H9 (cell line): ENCODE measurements around the gene SH3BGR. TPM values are rescaled to one million over a fixed set of nuclear protein-coding genes. Genes with fewer than 3 reads are reported as not detected.

Source experiments
- DNase-seq: peaks from one replicate; pipeline ENCODE4 v3.0.0-alpha.2; 2017
- H2AFZ ChIP-seq: one replicate; pipeline ENCODE4 v1.6.1; 2013; ENCODE audit warnings: mild to moderate bottlenecking, low read length, control low read depth, moderate library complexity
- H2AK5ac ChIP-seq: 2 replicates; pipeline ENCODE4 v1.6.1; 2013; ENCODE audit warnings: low read length, control low read depth, mixed read lengths; ENCODE audit not compliant: insufficient read length
- H2BK120ac ChIP-seq: one replicate; pipeline ENCODE4 v1.6.1; 2013; ENCODE audit warnings: low read depth, mild to moderate bottlenecking, low read length, control low read depth, inconsistent platforms; ENCODE audit not compliant: poor library complexity, severe bottlenecking
- H2BK12ac ChIP-seq: 2 replicates; pipeline ENCODE4 v1.6.1; 2013; ENCODE audit warnings: low read length, control low read depth, mixed read lengths, low read depth; ENCODE audit not compliant: insufficient read length
- H2BK15ac ChIP-seq: 2 replicates; pipeline ENCODE4 v1.6.1; 2013; ENCODE audit warnings: low read depth, low read length, control low read depth
- H2BK20ac ChIP-seq: one replicate; pipeline ENCODE4 v1.6.1; 2013; ENCODE audit warnings: low read depth, mild to moderate bottlenecking, low read length, control low read depth, inconsistent platforms; ENCODE audit not compliant: poor library complexity, severe bottlenecking
- H2BK5ac ChIP-seq: 2 replicates; pipeline ENCODE4 v1.6.1; 2013; ENCODE audit warnings: low read length, control low read depth, mixed read lengths; ENCODE audit not compliant: insufficient read length
- H3K14ac ChIP-seq: 2 replicates; pipeline ENCODE4 v1.6.1; 2013; ENCODE audit warnings: low read length, control low read depth; ENCODE audit not compliant: insufficient read depth
- H3K18ac ChIP-seq: 2 replicates; pipeline ENCODE4 v1.6.1; 2013; ENCODE audit warnings: low read depth, mild to moderate bottlenecking, mixed read lengths, low read length, control low read depth; ENCODE audit not compliant: insufficient read length
- H3K23ac ChIP-seq: 2 replicates; pipeline ENCODE4 v1.6.1; 2013; ENCODE audit warnings: low read length, control low read depth, mixed read lengths, low read depth; ENCODE audit not compliant: insufficient read length
- H3K23me2 ChIP-seq: 2 replicates; pipeline ENCODE4 v1.6.1; 2013; ENCODE audit warnings: low read depth, mild to moderate bottlenecking, mixed read lengths, low read length, control low read depth; ENCODE audit not compliant: insufficient read length, poor library complexity, severe bottlenecking
- H3K27ac ChIP-seq: 2 replicates; pipeline ENCODE4 v1.5.1; 2013; ENCODE audit warnings: low read length, control low read depth, mixed read lengths, low read depth; ENCODE audit not compliant: insufficient read length
- H3K27me3 ChIP-seq: 2 replicates; pipeline ENCODE4 v1.6.1; 2013; ENCODE audit warnings: low read length, control low read depth, inconsistent platforms; ENCODE audit not compliant: insufficient read depth
- H3K4ac ChIP-seq: 2 replicates; pipeline ENCODE4 v1.6.1; 2013; ENCODE audit warnings: low read depth, mild to moderate bottlenecking, control low read depth, inconsistent platforms, low read length, moderate library complexity
- H3K4me1 ChIP-seq: 2 replicates; pipeline ENCODE4 v1.6.1; 2013; ENCODE audit warnings: low read length, control low read depth, inconsistent platforms; ENCODE audit not compliant: insufficient read depth
- H3K4me2 ChIP-seq: 2 replicates; pipeline ENCODE4 v1.6.1; 2013; ENCODE audit warnings: low read length, control low read depth, mixed read lengths; ENCODE audit not compliant: insufficient read length, insufficient read depth
- H3K56ac ChIP-seq: 2 replicates; pipeline ENCODE4 v1.6.1; 2013; ENCODE audit warnings: low read depth, mild to moderate bottlenecking, mixed read lengths, low read length, control low read depth; ENCODE audit not compliant: insufficient read length
- H3K79me1 ChIP-seq: 2 replicates; pipeline ENCODE4 v1.6.1; 2013; ENCODE audit warnings: low read depth, mild to moderate bottlenecking, moderate library complexity, low read length, control low read depth, inconsistent platforms; ENCODE audit not compliant: insufficient read depth, poor library complexity, severe bottlenecking
- H3K79me2 ChIP-seq: 2 replicates; pipeline ENCODE4 v1.6.1; 2013; ENCODE audit warnings: low read length, control low read depth, inconsistent platforms; ENCODE audit not compliant: insufficient read depth
- H3K9ac ChIP-seq: 2 replicates; pipeline ENCODE4 v1.6.1; 2013; ENCODE audit warnings: low read length, control low read depth, mixed read lengths; ENCODE audit not compliant: insufficient read length; ENCODE audit errors: extremely low read depth
- H3K9me3 ChIP-seq: one replicate; pipeline ENCODE4 v1.6.1; 2013; ENCODE audit warnings: low read depth, low read length, inconsistent platforms; ENCODE audit not compliant: control insufficient read depth
- H3T11ph ChIP-seq: one replicate; pipeline ENCODE4 v1.6.1; 2013; ENCODE audit warnings: mild to moderate bottlenecking, low read length, control low read depth, inconsistent platforms
- H4K20me1 ChIP-seq: one replicate; pipeline ENCODE4 v1.6.1; 2013; ENCODE audit not compliant: control insufficient read depth, insufficient read length, insufficient read depth
- H4K5ac ChIP-seq: 2 replicates; pipeline ENCODE4 v1.6.1; 2013; ENCODE audit warnings: low read depth, mild to moderate bottlenecking, mixed read lengths, low read length, control low read depth; ENCODE audit not compliant: insufficient read length
- H4K8ac ChIP-seq: replicated peaks from 2 replicates; pipeline ENCODE4 v1.6.1; 2013; ENCODE audit warnings: low read length, control low read depth, mixed read lengths, low read depth; ENCODE audit not compliant: insufficient read length
- H4K91ac ChIP-seq: 2 replicates; pipeline ENCODE4 v1.6.1; 2013; ENCODE audit warnings: low read depth, mild to moderate bottlenecking, moderate library complexity, mixed read lengths, low read length, control low read depth; ENCODE audit not compliant: insufficient read length
- H3K27ac Mint-ChIP-seq, 3 experiments: 2 replicates in 2 of 3; 3 replicates in 1 of 3; pipeline ENCODE4 v1.8.0; 2020 to 2021; ENCODE audit warnings: mixed read lengths in 3 of 3, mild to moderate bottlenecking in 1 of 3, moderate library complexity in 1 of 3
- H3K27me3 Mint-ChIP-seq: 2 replicates; pipeline ENCODE4 v1.8.0; 2021; ENCODE audit warnings: low read depth, mild to moderate bottlenecking, moderate library complexity, mixed read lengths
- H3K36me3 Mint-ChIP-seq, 3 experiments: 2 replicates in 2 of 3; 3 replicates in 1 of 3; pipeline ENCODE4 v1.8.0; 2020 to 2021; ENCODE audit warnings: low read depth in 3 of 3, mixed read lengths in 3 of 3; ENCODE audit not compliant: insufficient read depth in 1 of 3
- H3K4me1 Mint-ChIP-seq, 2 experiments: 2 replicates each; pipeline ENCODE4 v1.8.0; 2020; ENCODE audit warnings: mixed read lengths in 2 of 2
- H3K4me3 Mint-ChIP-seq, 2 experiments: 2 replicates in 1 of 2; 3 replicates in 1 of 2; pipeline ENCODE4 v1.8.0; 2020 to 2021; ENCODE audit warnings: mild to moderate bottlenecking in 2 of 2, mixed read lengths in 2 of 2, moderate library complexity in 1 of 2
- H3K9me3 Mint-ChIP-seq, 2 experiments: 2 replicates in 1 of 2; 3 replicates in 1 of 2; pipeline ENCODE4 v1.8.0; 2020; ENCODE audit warnings: mild to moderate bottlenecking in 2 of 2, mixed read lengths in 2 of 2, moderate library complexity in 1 of 2
- WGBS: extraction: QIAGEN DNeasy Blood & Tissue Kit; methylation state at CpG from one replicate; pipeline ENCODE4 v1.1.7; 2013; ENCODE audit warnings: missing lambda C conversion rate, low lambda C conversion rate, mixed read lengths; ENCODE audit not compliant: insufficient read length; ENCODE audit errors: extremely low coverage; 5-methylcytosine and 5-hydroxymethylcytosine counted together
- long read RNA-seq: library from polyadenylated mRNA; unstranded; transcript quantifications from one replicate; pipeline ENCODE4 v2.0.0, GENCODE V29; 2020
- total RNA-seq: library from RNA; stranded (reverse); gene quantifications from 2 replicates; pipeline ENCODE4 v1.2.1, GENCODE V29; 2021
- TF ChIP-seq, protein P1 (sequence below): fragments of 200-600 bp; sonication (generic); conservative IDR thresholded peaks from 3 replicates; pipeline ENCODE4 v1.8.0; 2021; ENCODE audit warnings: antibody characterized with exemption, mild to moderate bottlenecking

Gene SH3BGR
- total RNA-seq, result 2.9 and 4.3 TPM in 2 replicates
- long read RNA-seq, transcript SH3BGR-201 (7 exons, 1,251 nt), result major isoform, 9 of 11 reads
- long read RNA-seq, partial matches to known transcripts, result 0 of 11 reads
- long read RNA-seq, other reads (novel, unspliced or antisense), result 1 of 11 reads

DNA sequence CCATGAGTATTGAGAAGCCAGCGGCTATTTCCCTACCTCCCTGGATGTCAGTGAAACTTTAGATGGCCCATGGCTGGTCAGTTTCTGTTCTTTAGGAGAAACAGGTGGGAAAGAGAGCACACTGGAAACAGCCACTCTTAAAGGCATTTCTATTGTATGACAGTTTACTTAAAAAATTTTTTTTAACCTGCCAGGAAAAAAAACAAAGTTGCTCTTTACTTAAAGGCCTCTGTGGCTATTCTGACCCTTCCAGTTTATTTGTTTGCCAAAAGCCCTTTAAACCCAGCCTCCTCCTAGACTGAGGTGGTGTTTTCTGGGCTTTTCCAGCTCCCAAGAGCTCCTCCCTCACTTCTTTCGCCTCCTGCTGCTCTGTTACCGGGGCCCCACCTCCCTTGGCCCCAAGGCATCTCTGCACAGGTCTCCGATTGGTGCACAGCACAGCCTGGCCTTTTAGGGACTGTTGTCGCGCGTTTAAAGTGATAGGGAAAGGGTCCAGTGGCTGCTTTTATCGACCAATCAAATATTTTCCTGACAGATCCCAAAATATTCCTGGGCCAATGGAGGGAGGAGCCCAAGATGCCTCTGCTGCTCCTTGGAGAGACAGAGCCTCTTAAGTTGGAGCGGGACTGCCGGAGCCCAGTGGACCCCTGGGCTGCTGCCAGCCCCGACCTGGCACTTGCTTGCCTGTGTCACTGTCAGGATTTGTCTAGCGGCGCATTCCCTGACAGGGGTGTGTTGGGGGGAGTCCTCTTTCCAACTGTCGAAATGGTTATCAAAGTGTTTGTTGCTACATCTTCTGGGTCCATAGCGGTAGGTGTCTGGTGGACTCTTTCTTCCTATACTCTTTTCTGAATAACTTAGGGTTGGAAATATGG, at the start of gene SH3BGR:
SH3BGR (plus strand) TSS at position 639 of the 875 bp plus-strand sequence; CDS start at position 766, 127 bp downstream.
- no peaks in the 10 kb centered on the region for H3K23me2 ChIP-seq
- H2BK5ac ChIP-seq, result no peak within 1 kb of the TSS
- H2BK120ac ChIP-seq, result no peak within 1 kb of the TSS
- no peak within 1 kb of the TSS for H2AK5ac ChIP-seq
- TF ChIP-seq, protein P1, sequence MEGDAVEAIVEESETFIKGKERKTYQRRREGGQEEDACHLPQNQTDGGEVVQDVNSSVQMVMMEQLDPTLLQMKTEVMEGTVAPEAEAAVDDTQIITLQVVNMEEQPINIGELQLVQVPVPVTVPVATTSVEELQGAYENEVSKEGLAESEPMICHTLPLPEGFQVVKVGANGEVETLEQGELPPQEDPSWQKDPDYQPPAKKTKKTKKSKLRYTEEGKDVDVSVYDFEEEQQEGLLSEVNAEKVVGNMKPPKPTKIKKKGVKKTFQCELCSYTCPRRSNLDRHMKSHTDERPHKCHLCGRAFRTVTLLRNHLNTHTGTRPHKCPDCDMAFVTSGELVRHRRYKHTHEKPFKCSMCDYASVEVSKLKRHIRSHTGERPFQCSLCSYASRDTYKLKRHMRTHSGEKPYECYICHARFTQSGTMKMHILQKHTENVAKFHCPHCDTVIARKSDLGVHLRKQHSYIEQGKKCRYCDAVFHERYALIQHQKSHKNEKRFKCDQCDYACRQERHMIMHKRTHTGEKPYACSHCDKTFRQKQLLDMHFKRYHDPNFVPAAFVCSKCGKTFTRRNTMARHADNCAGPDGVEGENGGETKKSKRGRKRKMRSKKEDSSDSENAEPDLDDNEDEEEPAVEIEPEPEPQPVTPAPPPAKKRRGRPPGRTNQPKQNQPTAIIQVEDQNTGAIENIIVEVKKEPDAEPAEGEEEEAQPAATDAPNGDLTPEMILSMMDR, result no peak
- peaks cover 20 to 41% of the 10 kb centered on the region in 2 experiments for H3K4me1 Mint-ChIP-seq
- peak within 1 kb of the TSS in 2 of 3 experiments; percentile 48 to 83; a peak in 3 of 7 replicates for H3K27ac Mint-ChIP-seq
- no peaks in the 10 kb centered on the region for H3K79me2 ChIP-seq
- no peak within 1 kb of the TSS for H3K56ac ChIP-seq
- peaks cover 4% of the 10 kb centered on the region; the same call in 1 of the 2 replicates for H3K4me1 ChIP-seq
- no peak within 1 kb of the TSS for H2BK20ac ChIP-seq
- DNase-seq, result peak; percentile 93
- H3K4me2 ChIP-seq, result peak within 1 kb of the TSS; percentile 9
- no peaks in the 10 kb centered on the region for H3K27me3 ChIP-seq
- no peaks in the 10 kb centered on the region for H4K20me1 ChIP-seq
- H3K27me3 Mint-ChIP-seq, result peaks cover 1% of the 10 kb centered on the region; the same call in 1 of the 2 replicates
- no peak within 1 kb of the TSS for H2AFZ ChIP-seq
- no peak within 1 kb of the TSS for H4K8ac ChIP-seq
- H3K14ac ChIP-seq, result no peak within 1 kb of the TSS
- no peaks in the 10 kb centered on the region for H3K79me1 ChIP-seq
- H3K36me3 Mint-ChIP-seq, result no peaks in the 10 kb centered on the region
- no peaks in the 10 kb centered on the region for H3K9me3 Mint-ChIP-seq
- H3K4me3 Mint-ChIP-seq, result peak within 1 kb of the TSS; percentile 24 to 51
- H3T11ph ChIP-seq, result no peak within 1 kb of the TSS
- H3K18ac ChIP-seq, result no peak within 1 kb of the TSS
- H3K9ac ChIP-seq, result peak within 1 kb of the TSS; percentile 6
- no CpG with 5 or more reads among the region's 15 CpGs for WGBS
- H3K9me3 ChIP-seq, result no peaks in the 10 kb centered on the region
- H3K27ac ChIP-seq, result no peak within 1 kb of the TSS
- no peak within 1 kb of the TSS for H4K91ac ChIP-seq
- no peak within 1 kb of the TSS for H3K4ac ChIP-seq
- H3K23ac ChIP-seq, result no peak within 1 kb of the TSS
- no peak within 1 kb of the TSS for H2BK12ac ChIP-seq
- H2BK15ac ChIP-seq, result no peak within 1 kb of the TSS
- H4K5ac ChIP-seq, result no peak within 1 kb of the TSS
